ENCODE results near the gene KRT36. TPM values are rescaled to one million over a fixed set of nuclear protein-coding genes. Genes with fewer than 3 reads are reported as not detected.

KRT36 gene
- total and polyA plus RNA-seq, 2 of the 8 experiments (the other 6 are each of a cell fraction or from before 2014, with no cell fraction given): not detected

DNA sequence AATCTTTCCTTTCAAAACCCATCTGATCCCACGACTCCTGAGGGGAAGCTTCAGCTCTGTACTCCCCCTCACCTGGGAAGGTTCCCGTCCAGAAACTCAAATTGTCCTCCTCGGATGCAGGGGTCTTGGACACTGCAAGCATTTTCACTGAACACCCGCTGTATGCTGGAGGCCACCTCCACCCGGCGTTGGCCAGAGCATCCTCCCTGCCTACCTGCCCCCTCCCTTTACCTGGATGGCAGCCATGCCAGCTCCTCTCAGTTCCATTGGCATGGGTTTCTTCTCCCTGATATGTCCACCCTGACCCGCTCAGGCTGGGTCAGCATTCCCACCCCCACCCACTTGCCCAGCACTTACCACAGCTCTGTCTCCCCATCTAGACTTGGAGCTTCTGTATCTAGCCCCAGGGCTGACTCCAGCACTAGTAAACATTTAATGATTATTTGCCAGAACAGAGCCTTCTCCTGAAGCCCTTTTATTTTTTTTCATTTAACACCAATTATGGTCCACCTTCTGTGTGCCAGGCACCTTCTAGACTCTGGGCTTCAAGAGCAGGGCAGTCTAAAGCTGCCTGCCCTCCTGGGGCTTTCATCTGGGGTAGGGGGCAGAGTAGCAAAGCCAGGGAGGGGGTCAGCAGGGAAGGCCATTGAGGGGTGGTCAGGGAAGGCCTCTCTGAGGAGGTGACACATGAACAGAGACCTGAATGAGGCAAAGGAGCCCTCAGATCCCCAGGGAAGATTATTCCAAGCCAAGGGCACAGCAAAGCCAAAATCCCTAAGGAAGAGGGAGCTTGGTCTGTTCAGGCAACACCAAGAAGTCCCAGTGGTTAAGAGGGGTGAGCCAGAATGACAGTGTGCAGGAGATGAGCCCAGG lies 47.3 kb upstream of the KRT36 start:
- ChIA-PET CTCF (ENCODE audit: partially characterized antibody) (interaction anchor here (0.7 to 5.5 kb wide), 11 partner anchors 12 to 198 kb away, joined by 3 to 48 read pairs (median 3); no protein-coding TSS in a partner anchor), POLR2A (ENCODE audit: partially characterized antibody) (interaction anchor here (1.1 to 16.2 kb wide), 3 partner anchors 11 to 152 kb away, joined by 4 to 293 read pairs (median 5); partner anchors contain the start of gene KRT19)
- H2BK5ac ChIP-seq (ENCODE audit: low read depth, low read length): no peak overlapping the region; the same call in 1 of the 2 replicates
- H3K79me2 ChIP-seq (ENCODE audit: control insufficient read depth in 1 of 2, insufficient read depth in 2 of 2, low read length in 2 of 2): no peaks in the 10 kb centered on the region
- no peaks in the 10 kb centered on the region for H3K79me1 ChIP-seq (ENCODE audit: low read depth, low read length)
- H3K18ac ChIP-seq (ENCODE audit: extremely low read depth, low read length): no peak overlapping the region
- no peak overlapping the region for H2AK5ac ChIP-seq (ENCODE audit: low read depth, low read length)
- H2BK120ac ChIP-seq (replicated peaks; ENCODE audit: low read depth, low read length): no peak overlapping the region
- 0 out of 2 replicates have a peak overlapping the region, but pooled peaks have one; percentile 32 for H2BK20ac ChIP-seq (ENCODE audit: low read length)
- H4K5ac ChIP-seq (ENCODE audit: insufficient read length, low read depth, low read length): no peak overlapping the region
- no peak overlapping the region; the same call in 1 of the 2 replicates for H4K8ac ChIP-seq (ENCODE audit: extremely low read depth, insufficient read depth, low read length)
- no peak overlapping the region for H3K4me3 ChIP-seq (ENCODE audit: extremely low read depth in 1 of 4, insufficient read depth in 2 of 4, low read depth in 3 of 4, low read length in 4 of 4)
- H3K56ac ChIP-seq (replicated peaks; ENCODE audit: insufficient read length, low read depth, low read length): no peak overlapping the region
- H3K23ac ChIP-seq (ENCODE audit: insufficient read length): no peak overlapping the region
- H4K20me1 ChIP-seq (replicated peaks in 1 of 2; ENCODE audit: control insufficient read depth in 1 of 2, insufficient read depth in 2 of 2, low read length in 2 of 2): no peaks in the 10 kb centered on the region
- H3K9me3 ChIP-seq (ENCODE audit: insufficient read depth in 2 of 2, low read depth in 1 of 2, low read length in 1 of 2): no peaks in the 10 kb centered on the region
- H2AFZ ChIP-seq (ENCODE audit: low read length): no peak overlapping the region
- H2BK15ac ChIP-seq (ENCODE audit: low read length): peak overlapping the region; percentile 47; the same call in 1 of the 2 replicates
- no peak overlapping the region for H3K4ac ChIP-seq (replicated peaks; ENCODE audit: insufficient read length, low read depth, low read length)
- no peak overlapping the region for H3K4me2 ChIP-seq (ENCODE audit: insufficient read depth in 1 of 2, low read depth in 2 of 2, low read length in 2 of 2)
- no peaks in the 10 kb centered on the region; a peak in 1 of 7 replicates for H3K27me3 ChIP-seq (replicated peaks in 1 of 4; ENCODE audit: control insufficient read depth in 3 of 4, extremely low read depth in 1 of 4, insufficient read depth in 3 of 4, low read length in 3 of 4)
- H3K9ac ChIP-seq (replicated peaks in 1 of 4; ENCODE audit: extremely low read depth in 1 of 4, low read depth in 3 of 4, low read length in 3 of 4): no peak overlapping the region
- no peaks in the 10 kb centered on the region for H3K36me3 ChIP-seq (ENCODE audit: control insufficient read depth in 2 of 4, insufficient read depth in 4 of 4, low read length in 3 of 4)
- H4K91ac ChIP-seq (replicated peaks; ENCODE audit: insufficient read length, low read length): no peak overlapping the region
- H3K4me1 ChIP-seq (replicated peaks in 1 of 4; ENCODE audit: control insufficient read depth in 3 of 4, insufficient read depth in 4 of 4, low read length in 3 of 4): peaks cover 10 to 23% (median 16%) of the 10 kb centered on the region in 4 experiments
- no peaks in the 10 kb centered on the region for H3K23me2 ChIP-seq (ENCODE audit: low read depth, low read length)
- 80% methylated on average over 7 of the region's 7 CpGs; no CpG with 5 or more reads in 1 of the 2 experiments for WGBS, 2 experiments (ENCODE audit: extremely low coverage in 1 of 2, insufficient coverage in 1 of 2, insufficient read length in 1 of 2, insufficient replicate concordance in 2 of 2, low coverage in 1 of 2, low lambda C conversion rate in 2 of 2, missing lambda C conversion rate in 1 of 2)
- no peak overlapping the region for H2BK12ac ChIP-seq (ENCODE audit: low read depth, low read length)
- FAIRE-seq (no peak), DNase-seq (ENCODE audit: low read depth in 1 of 2, low spot score in 2 of 2) (no peak)
- H3K14ac ChIP-seq (ENCODE audit: insufficient read length): no peak overlapping the region
- no peak overlapping the region for H3K27ac ChIP-seq (ENCODE audit: low read depth, low read length)
- TF ChIP-seq, protein P1, sequence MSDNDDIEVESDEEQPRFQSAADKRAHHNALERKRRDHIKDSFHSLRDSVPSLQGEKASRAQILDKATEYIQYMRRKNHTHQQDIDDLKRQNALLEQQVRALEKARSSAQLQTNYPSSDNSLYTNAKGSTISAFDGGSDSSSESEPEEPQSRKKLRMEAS (IDR thresholded peaks at IDR 0.05): no peak
- no peak for TF ChIP-seq KDM1A (IDR thresholded peaks at IDR 0.05; ENCODE audit: borderline replicate concordance, low read length)
- TF ChIP-seq MAFK (IDR thresholded peaks at IDR 0.05; ENCODE audit: low read depth, low read length): no peak
- no peak for TF ChIP-seq EGR1 (IDR thresholded peaks at IDR 0.05; ENCODE audit: borderline replicate concordance, low read depth, low read length)
- no peak for TF ChIP-seq SIN3A (conservative IDR thresholded peaks at IDR 0.05 in 1 of 2, IDR thresholded peaks at IDR 0.05 in 1 of 2; ENCODE audit: low read depth in 1 of 2, low read length in 2 of 2)
- TF ChIP-seq SP1 (IDR thresholded peaks at IDR 0.05; ENCODE audit: low read depth, low read length): no peak
- TF ChIP-seq PHF8 (conservative IDR thresholded peaks at IDR 0.05; ENCODE audit: low read depth, low read length): no peak
- TF ChIP-seq CBX5 (IDR thresholded peaks at IDR 0.05; ENCODE audit: low read depth, low read length): no peak
- no peak for TF ChIP-seq BCL11A (IDR thresholded peaks at IDR 0.05; ENCODE audit: low read depth in 2 of 2, low read length in 2 of 2)
- no peak for TF ChIP-seq SIRT6 (IDR thresholded peaks at IDR 0.05; ENCODE audit: low read length)
- no peak for TF ChIP-seq ASH2L (IDR thresholded peaks at IDR 0.05; ENCODE audit: low read length)
- TF ChIP-seq CTBP2 (IDR thresholded peaks at IDR 0.05; ENCODE audit: borderline replicate concordance, insufficient read depth, insufficient read length, low read length): no peak
